PC-9 (cell line): Measurements from ENCODE around the gene CHST1. TPM values are rescaled to one million over a fixed set of nuclear protein-coding genes. Genes with fewer than 3 reads are reported as not detected.

Experiments
- BruUV-seq: library from RNA; stranded (reverse); fragments of 400-500 nt; replicated peaks from 2 replicates; lab custom pipeline; 2021; lab: Mats Ljungman, UMichigan
- CTCF ChIA-PET: fragments of 300-600 bp; sonication (Branson Sonifier 250); formaldehyde crosslinking; loops from one replicate; lab custom pipeline; 2022; ENCODE audit warnings: antibody characterized with exemption; lab: Charles Lee
- POLR2A ChIA-PET: fragments of 300-600 bp; sonication (Branson Sonifier 250); formaldehyde crosslinking; loops from one replicate; lab custom pipeline; 2022; ENCODE audit warnings: antibody characterized with exemption; ENCODE audit not compliant: unreplicated experiment; lab: Charles Lee
- DNase-seq, 2 experiments: peaks; one replicate each; pipeline versions ENCODE4 v3.0.0 to v3.0.0-alpha.2; 2015 to 2022; ENCODE audit warnings: mixed read lengths in 1 of 2
- H2AFZ ChIP-seq: fragments of 200-600 bp; sonication (generic); 2 replicates; pipeline ENCODE4 v1.8.1; 2017; ENCODE audit warnings: antibody characterized with exemption
- H3F3A ChIP-seq: fragments of 200-600 bp; sonication (generic); 2 replicates; pipeline ENCODE4 v1.8.1; 2017; ENCODE audit warnings: antibody characterized with exemption, mild to moderate bottlenecking, low read depth; ENCODE audit not compliant: insufficient read depth
- H3K27ac ChIP-seq: fragments of 200-600 bp; sonication (generic); 2 replicates; pipeline ENCODE4 v1.6.1; 2016; ENCODE audit warnings: mixed run types
- H3K27me3 ChIP-seq: fragments of 200-600 bp; sonication (generic); 2 replicates; pipeline ENCODE4 v1.6.1; 2016; ENCODE audit warnings: low read depth, mixed run types; ENCODE audit not compliant: insufficient read depth
- H3K36me3 ChIP-seq: fragments of 200-600 bp; sonication (generic); 2 replicates; pipeline ENCODE4 v1.6.1; 2016; ENCODE audit warnings: low read depth, mixed run types
- H3K4me1 ChIP-seq: fragments of 200-600 bp; sonication (generic); replicated peaks from 2 replicates; pipeline ENCODE4 v1.6.1; 2016; ENCODE audit warnings: mixed run types; ENCODE audit not compliant: insufficient read depth
- H3K4me2 ChIP-seq: fragments of 200-600 bp; sonication (generic); 2 replicates; pipeline ENCODE4 v1.6.1; 2017; ENCODE audit warnings: mixed run types
- H3K4me3 ChIP-seq: fragments of 200-600 bp; sonication (generic); 2 replicates; pipeline ENCODE4 v1.6.1; 2016; ENCODE audit warnings: mixed run types
- H3K79me2 ChIP-seq: fragments of 200-600 bp; sonication (generic); 2 replicates; pipeline ENCODE4 v1.6.1; 2017; ENCODE audit warnings: low read depth, mixed run types
- H3K9me2 ChIP-seq: fragments of 200-600 bp; sonication (generic); 2 replicates; pipeline ENCODE4 v1.8.1; 2017; ENCODE audit warnings: mild to moderate bottlenecking; ENCODE audit not compliant: insufficient read depth
- H3K9me3 ChIP-seq: fragments of 200-600 bp; sonication (generic); 2 replicates; pipeline ENCODE4 v1.8.1; 2016; ENCODE audit warnings: low read depth; ENCODE audit not compliant: insufficient read depth
- H4K20me1 ChIP-seq: fragments of 200-600 bp; sonication (generic); 2 replicates; pipeline ENCODE4 v1.8.1; 2017; ENCODE audit not compliant: insufficient read depth
- CTCF ChIP-seq: fragments of 200-600 bp; sonication (generic); conservative IDR thresholded peaks from 2 replicates; pipeline ENCODE4 v1.6.1; 2017; ENCODE audit warnings: mixed run types, antibody characterized with exemption, mild to moderate bottlenecking, moderate library complexity
- EZH2 ChIP-seq: fragments of 200-600 bp; sonication (generic); IDR thresholded peaks from 2 replicates; pipeline ENCODE4 v1.8.0; 2017; ENCODE audit warnings: antibody characterized with exemption, low read depth
- intact Hi-C: fragments of 100-400 bp; cut with micrococcal nuclease; formaldehyde crosslinking; loops from one replicate; pipeline ENCODE4 v1.10.0; 2022; ENCODE audit not compliant: unreplicated experiment
- total RNA-seq: library from RNA; stranded (reverse); gene quantifications from 2 replicates; pipeline ENCODE4 v1.2.3, GENCODE V29; 2021

The CHST1 gene
- total RNA-seq, 1 experiment from 2014 or later = not detected

GRCh38 chr11:45635907-45636306, 29.5 kb downstream of the CHST1 start:
- TF ChIP-seq CTCF (no peak), EZH2 (no peak)
- no TSS peak for BruUV-seq
- intact Hi-C loops = no loop called here

GRCh38 chr11:45625611-45626010, 39.8 kb downstream of the CHST1 start:
- Histone ChIP-seq H3K79me2 (no peaks in the 10 kb centered on the region), H3K4me3 (no peak overlapping the region), H3K4me1 (no peaks in the 10 kb centered on the region), H3K27me3 (peaks cover 24% of the 10 kb centered on the region; the same call in 1 of the 2 replicates), H3K27ac (no peak overlapping the region), H3K9me2 (no peaks in the 10 kb centered on the region), H3K9me3 (no peaks in the 10 kb centered on the region), H3K36me3 (no peaks in the 10 kb centered on the region), H2AFZ (no peak overlapping the region), H3K4me2 (no peak overlapping the region), H3F3A (no peaks in the 10 kb centered on the region), H4K20me1 (no peaks in the 10 kb centered on the region)
- DNase-seq = no peak
- TF ChIP-seq CTCF = no peak
- no peak for TF ChIP-seq EZH2
- BruUV-seq = no TSS peak
- intact Hi-C loops = no loop called here
- POLR2A ChIA-PET = no interaction called here
- CTCF ChIA-PET = no interaction called here

More at GRCh38 chr11:45635907-45636306, 29.5 kb downstream of the CHST1 start:
- no peaks in the 10 kb centered on the region for H3K9me3 ChIP-seq
- H3K9me2 ChIP-seq = no peaks in the 10 kb centered on the region
- no peaks in the 10 kb centered on the region for H3K4me1 ChIP-seq
- CTCF ChIA-PET = no interaction called here
- H2AFZ ChIP-seq = no peak overlapping the region
- no peak for DNase-seq
- no peak overlapping the region for H3K4me2 ChIP-seq
- no peaks in the 10 kb centered on the region; the same call in 1 of the 2 replicates for H4K20me1 ChIP-seq
- H3F3A ChIP-seq = no peaks in the 10 kb centered on the region
- H3K27me3 ChIP-seq = peaks cover 17% of the 10 kb centered on the region
- H3K79me2 ChIP-seq = no peaks in the 10 kb centered on the region
- POLR2A ChIA-PET = no interaction called here
- H3K36me3 ChIP-seq = no peaks in the 10 kb centered on the region
- no peak overlapping the region for H3K27ac ChIP-seq
- no peak overlapping the region for H3K4me3 ChIP-seq

- Histone ChIP-seq H3K79me2 (no peaks in the 10 kb centered on the region), H3F3A (no peaks in the 10 kb centered on the region), H4K20me1 (no peaks in the 10 kb centered on the region), H3K36me3 (no peaks in the 10 kb centered on the region), H3K27ac (no peak overlapping the region), H3K9me2 (no peaks in the 10 kb centered on the region), H2AFZ (no peak overlapping the region), H3K4me2 (no peak overlapping the region), H3K4me1 (no peaks in the 10 kb centered on the region), H3K27me3 (peaks cover 23% of the 10 kb centered on the region; the same call in 1 of the 2 replicates), H3K4me3 (no peak overlapping the region), H3K9me3 (no peaks in the 10 kb centered on the region)
- DNase-seq = no peak
- no TSS peak for BruUV-seq
- no peak for TF ChIP-seq CTCF
- no peak for TF ChIP-seq EZH2
- intact Hi-C loops = no loop called here
- POLR2A ChIA-PET = no interaction called here
- CTCF ChIA-PET = no interaction called here
These were observed 41.3 kb downstream of the CHST1 start for GRCh38 chr11:45624095-45624494.
